Measurements from ENCODE around the gene AGPAT2. TPM values are rescaled to one million over a fixed set of nuclear protein-coding genes. Genes with fewer than 3 reads are reported as not detected.

AGPAT2 gene
- total RNA-seq, 1 donor: 29.0 TPM

DNA sequence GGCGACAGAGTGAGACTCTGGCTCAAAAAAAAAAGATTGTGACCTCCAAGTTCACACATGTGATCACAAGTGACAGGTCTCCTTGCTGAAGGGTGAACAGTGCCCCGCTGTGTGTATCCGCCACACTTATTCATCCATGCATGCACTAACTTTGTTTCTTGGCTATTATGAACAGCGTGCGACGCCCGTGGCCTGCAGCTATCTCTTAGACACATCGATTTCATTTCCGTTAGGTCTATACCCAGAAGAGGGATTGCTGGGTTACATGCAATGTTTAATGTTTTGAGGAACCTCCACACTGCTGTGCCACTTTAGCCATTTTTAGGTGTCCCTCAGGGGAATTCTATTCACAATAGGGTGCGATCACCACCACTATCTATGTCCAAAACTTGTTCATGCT is 36.6 kb downstream of the AGPAT2 start:
- DNase-seq (ENCODE audit: low read depth): no peak
- H3K4me3 ChIP-seq (ENCODE audit: low read depth, low read length): no peak overlapping the region
- TF ChIP-seq, protein P1, sequence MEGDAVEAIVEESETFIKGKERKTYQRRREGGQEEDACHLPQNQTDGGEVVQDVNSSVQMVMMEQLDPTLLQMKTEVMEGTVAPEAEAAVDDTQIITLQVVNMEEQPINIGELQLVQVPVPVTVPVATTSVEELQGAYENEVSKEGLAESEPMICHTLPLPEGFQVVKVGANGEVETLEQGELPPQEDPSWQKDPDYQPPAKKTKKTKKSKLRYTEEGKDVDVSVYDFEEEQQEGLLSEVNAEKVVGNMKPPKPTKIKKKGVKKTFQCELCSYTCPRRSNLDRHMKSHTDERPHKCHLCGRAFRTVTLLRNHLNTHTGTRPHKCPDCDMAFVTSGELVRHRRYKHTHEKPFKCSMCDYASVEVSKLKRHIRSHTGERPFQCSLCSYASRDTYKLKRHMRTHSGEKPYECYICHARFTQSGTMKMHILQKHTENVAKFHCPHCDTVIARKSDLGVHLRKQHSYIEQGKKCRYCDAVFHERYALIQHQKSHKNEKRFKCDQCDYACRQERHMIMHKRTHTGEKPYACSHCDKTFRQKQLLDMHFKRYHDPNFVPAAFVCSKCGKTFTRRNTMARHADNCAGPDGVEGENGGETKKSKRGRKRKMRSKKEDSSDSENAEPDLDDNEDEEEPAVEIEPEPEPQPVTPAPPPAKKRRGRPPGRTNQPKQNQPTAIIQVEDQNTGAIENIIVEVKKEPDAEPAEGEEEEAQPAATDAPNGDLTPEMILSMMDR (IDR thresholded peaks at IDR 0.05; ENCODE audit: insufficient read depth, low read length): no peak

DNA sequence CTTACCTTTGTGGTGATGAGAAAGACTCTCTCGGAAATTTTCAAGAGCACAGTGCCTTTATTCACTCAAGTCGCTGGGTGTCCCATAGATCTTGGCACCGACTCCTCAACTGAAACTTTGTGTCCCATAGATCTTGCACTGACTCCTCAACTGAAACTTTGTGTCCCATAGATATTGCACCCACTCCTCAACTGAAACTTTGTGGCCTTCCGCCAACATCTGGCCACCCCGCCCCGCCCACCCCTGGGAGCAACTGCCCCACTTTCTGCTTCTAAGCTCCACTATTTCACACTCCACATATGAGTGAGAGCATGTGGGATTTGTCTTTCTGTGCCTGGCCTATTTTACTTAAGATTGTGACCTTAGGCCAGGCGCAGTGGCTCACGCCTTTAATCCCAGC is 37.2 kb downstream of the AGPAT2 start:
- H3K4me3 ChIP-seq (ENCODE audit: low read depth, low read length): no peak overlapping the region
- DNase-seq (ENCODE audit: low read depth): no peak
- TF ChIP-seq, protein P1 (IDR thresholded peaks at IDR 0.05; ENCODE audit: insufficient read depth, low read length): no peak

DNA sequence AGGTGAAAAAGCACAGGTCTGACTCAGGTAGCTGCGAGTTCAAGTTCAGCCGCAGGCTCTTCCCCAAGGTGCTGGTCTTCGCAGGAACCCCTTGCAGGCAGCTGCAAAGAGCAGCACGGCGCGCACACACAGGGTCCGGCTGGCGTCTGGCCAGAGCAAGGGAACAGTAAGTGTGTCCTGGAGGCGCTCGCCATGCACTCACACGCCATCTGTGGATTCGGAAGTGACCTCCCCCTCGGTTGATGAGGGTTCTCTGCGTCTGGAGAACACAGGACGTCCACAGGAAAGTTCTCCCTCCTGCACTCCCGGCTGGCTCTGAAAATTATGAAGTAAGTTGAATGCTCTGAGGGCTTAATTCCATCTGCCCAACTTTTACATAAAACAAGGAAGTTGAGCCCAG is 38.5 kb downstream of the AGPAT2 start:
- no peak overlapping the region for H3K4me3 ChIP-seq (ENCODE audit: low read depth, low read length)
- DNase-seq (ENCODE audit: low read depth): no peak
- TF ChIP-seq, protein P1 (IDR thresholded peaks at IDR 0.05; ENCODE audit: insufficient read depth, low read length): no peak

DNA sequence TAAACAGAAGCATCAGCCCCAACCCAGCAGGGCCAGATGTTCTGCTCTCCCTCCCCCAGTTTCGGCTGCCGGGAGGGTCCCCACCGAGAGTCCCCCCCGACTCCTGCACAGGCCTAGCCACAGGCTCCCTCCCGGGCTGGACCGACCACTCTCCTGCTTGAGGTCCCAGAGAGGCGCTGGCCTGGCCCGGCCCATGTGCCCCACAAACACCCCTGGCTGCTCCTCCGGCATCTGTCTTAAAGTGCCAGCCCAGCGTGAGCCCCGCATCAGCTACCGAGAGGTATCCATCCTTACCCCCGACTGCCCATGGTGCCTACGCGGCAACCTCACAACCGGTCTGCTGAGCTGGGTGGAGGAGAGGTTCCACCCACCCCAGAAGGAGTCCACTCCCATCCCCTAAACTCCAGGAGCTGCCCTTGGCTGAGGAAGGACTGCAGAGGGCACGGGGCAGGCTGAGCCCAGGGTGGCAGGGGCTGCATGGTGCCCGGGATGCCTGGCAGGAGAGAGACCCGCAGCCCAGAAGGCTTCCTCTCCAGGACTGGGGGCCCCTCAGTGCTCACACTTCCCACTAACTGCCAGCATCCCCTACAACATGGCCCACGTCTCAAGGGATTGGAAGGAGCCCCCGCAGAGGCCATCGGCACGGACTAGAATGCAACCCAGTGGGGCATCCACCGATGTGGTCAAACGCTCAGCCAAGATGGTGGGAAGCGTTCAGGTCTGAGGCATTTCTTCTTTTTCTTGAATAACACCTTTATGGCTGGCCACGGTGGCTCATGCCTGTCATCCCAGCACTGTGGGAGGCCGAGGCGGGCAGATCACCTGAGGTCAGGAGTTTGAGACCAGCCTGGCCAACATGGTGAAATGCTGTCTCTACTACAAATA is 40.2 kb downstream of the AGPAT2 start:
- TF ChIP-seq, protein P1 (IDR thresholded peaks at IDR 0.05; ENCODE audit: insufficient read depth, low read length): no peak
- H3K4me3 ChIP-seq (ENCODE audit: low read depth, low read length): no peak overlapping the region
- DNase-seq (ENCODE audit: low read depth): no peak

DNA sequence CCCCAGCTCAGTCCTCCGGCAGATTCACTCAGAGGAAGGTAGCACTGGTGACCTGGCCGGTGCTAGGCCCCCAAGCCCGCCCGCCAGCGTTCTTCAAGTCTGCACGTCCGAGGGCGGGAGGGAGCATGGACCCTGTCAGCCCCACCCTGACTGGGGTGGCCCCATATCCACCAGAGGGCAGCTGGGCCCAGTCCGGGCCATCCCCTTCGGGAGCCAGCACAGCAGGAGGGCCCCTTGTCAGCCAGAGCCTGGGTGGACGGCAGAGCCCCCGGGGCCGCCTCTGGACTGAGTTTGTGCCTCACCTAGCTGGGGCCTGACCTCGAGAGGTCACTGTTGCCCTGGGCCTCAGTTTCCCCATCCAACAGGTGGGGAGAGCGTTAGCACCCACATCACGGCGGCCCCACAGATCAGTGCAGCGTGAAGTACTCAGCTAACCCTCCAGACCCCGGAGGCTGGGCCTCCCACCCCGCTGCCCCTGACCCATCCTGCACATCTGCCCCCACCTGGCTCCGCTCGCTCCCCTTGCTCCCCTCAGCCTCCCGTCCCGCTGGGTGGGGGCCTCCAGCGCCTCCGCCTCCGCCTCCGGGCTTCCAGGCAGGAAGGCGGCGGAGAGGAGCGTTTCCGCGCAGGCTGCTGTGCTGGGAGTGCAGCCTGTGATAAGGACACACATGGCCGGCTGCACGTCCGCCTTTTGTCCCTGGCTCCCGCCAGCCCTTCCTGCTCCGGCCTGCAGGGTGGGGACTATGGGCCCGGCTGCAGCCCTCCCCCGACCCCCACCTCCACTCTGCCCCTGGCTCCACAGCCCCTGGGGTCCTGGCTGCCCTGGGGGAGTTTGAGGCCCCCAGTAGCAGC is 41.1 kb downstream of the AGPAT2 start:
- DNase-seq (ENCODE audit: low read depth): no peak
- no peak overlapping the region for H3K4me3 ChIP-seq (ENCODE audit: low read depth, low read length)
- TF ChIP-seq, protein P1 (IDR thresholded peaks at IDR 0.05; ENCODE audit: insufficient read depth, low read length): peak; percentile 11

DNA sequence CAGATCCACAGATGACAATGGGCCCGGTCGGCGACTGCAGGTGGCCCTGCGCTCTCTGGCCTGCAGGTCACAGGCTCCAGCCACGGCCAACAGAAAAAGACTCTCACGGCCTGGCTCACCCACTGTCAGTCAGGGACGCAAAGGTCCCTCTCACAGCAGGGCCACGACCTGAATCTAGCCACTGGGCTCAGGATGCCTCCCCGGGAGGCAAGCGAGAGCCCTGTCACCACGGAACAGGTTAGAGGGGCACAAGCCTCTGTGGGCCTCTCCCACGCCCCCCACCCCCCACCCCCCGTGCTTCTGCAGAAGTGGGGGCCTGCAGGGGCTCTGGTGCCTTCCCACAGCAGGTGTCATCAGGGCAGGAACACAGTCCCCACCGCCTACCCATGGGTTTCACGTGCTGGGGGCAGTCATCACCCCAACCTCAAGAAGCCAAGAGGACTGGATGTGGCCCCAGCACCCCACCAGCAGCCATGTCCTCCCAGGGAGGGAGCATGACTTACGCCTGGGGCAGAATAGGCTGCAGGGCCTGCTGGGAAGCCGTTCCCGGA is 41.8 kb downstream of the AGPAT2 start:
- no peak overlapping the region for H3K4me3 ChIP-seq (ENCODE audit: low read depth, low read length)
- no peak for DNase-seq (ENCODE audit: low read depth)
- TF ChIP-seq, protein P1 (IDR thresholded peaks at IDR 0.05; ENCODE audit: insufficient read depth, low read length): no peak

All from fibroblast of the aortic adventitia (primary cell).